ENCODE data around the gene GDPD5.

Gene GDPD5

DNA sequence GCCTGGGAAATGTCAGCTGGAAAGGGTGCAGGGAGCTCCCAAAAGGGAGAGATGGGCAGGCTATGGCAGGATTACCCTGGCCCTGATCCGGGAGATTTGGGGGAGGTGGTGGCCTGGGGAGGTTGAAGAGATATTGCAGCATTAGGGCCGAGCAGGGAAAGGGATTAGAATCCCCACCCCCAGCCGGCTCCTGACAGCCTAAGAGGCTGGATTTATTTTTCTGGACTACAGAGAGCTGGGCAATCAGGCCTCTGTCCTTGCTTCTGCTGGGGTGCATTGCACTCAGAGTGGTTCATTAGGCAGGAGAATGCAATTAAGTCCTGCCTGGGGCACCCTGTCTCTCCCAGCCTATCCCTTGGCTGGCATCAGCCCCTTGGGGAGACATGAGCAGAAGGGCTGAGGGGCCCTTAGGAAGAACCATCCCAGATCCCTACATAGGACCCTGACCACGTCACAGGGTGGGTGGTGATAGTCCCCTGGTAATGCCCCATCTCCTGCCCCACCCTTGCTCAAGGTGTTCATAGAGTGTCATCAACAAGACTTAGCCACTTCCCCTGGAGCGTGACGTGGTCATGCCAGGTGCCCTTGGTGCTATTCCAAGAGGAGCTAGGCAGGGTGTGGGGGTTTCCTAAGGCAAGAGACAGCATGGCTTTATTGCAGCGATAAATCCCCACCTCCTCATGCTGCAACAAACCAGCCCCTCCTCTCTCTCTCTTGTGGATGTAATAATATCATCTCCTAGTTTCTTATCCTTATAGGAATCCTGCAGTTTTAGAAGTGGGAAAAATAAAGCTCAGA lies 54.4 kb downstream of the GDPD5 start:
- DNase-seq = no peak

DNA sequence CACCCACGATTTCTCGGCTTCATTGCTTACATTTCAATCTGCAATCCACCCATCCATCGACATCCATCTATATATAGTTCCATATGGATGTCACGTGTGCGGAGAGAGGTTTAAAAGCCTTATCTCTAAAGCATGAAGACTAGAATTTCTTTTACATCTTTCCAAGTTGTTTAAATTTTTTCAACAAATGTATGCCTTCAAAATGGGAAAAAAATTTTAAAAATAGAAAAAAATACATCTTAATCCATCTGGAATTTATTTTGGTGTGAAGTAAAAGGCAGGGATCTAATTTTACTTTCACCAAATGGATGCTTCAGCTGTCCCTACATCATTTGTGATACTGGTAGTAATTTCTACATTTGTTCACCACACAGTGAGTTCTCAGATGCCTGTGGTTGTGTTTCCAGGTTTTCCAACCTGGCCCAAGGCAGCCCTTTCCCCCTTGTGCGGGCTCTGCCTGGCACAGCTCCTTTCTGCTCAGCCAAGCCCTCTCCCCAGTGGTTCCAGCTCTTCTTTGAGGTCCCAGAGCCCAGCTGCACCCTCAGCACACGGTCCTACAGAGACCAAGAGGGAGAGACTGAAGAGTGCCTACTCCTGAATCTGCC lies 55.2 kb downstream of the GDPD5 start:
- DNase-seq = no peak

DNA sequence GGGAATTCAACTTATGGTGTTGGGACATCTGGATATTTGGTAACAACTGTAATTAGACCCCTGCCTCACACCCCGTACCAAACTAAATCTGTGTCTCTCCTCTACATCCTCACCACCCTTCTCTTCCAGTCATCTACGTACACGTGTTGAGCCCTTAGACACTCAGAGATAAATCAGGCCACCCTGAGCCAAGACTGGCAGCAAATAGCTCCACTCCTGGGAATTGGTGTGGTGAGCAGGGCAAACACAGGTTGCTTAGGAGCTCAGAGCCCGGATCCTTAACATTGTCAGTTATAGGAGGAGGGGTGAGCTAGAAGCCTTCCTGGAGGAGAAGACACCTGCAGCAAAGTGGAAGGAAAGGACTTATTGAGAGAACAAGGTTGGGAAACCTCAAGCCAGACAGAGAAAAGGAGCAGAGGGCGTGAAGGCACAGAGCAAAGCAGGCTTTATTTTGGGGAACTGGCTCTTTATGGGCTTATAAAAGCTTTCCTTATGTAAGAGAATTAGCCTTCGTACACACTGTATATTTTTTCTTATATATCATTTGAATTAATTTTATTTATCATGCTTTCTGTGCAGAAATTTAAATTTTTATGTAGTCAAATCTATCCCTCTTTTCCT lies 55.8 kb downstream of the GDPD5 start:
- no peak for DNase-seq

DNA sequence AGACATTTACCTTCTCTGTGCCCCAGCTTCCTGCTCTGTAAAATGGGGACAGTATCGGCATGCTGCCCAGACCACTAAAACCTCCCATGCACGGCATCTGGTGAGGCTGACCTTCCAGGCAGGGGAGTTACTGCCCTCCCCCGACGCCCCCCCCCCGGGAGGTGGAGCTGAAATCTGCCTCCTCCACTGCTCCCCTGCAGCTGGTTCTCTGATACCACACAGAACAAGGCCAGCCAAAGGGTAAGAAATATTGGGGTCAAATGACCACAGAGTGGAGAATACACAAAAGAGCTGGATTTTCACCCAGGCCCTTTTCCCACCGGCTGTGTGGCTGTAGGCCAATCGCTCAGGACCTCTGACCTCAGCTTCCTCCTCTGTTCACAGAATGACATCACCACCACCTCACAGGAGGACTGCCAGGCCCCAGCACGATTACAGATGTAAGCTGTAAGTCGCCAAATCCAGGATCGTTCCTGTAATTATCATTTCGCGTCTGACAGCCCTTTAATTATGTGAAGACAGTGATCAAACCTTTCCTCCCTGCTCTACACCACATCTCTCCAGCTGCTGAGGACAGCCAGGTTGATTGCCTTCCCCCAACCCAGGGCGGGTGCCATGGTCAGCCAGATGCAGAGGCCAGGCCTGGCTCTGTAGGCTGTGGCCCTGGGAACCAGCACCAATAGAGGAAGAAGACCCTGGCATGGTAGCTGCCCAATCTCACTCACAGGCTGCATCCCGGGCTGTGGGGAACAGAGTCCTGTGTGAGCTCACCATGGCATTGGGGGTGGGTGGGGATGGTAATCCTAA lies 57.0 kb downstream of the GDPD5 start:
- peak; percentile 28 to 40 (median 35) for DNase-seq

DNA sequence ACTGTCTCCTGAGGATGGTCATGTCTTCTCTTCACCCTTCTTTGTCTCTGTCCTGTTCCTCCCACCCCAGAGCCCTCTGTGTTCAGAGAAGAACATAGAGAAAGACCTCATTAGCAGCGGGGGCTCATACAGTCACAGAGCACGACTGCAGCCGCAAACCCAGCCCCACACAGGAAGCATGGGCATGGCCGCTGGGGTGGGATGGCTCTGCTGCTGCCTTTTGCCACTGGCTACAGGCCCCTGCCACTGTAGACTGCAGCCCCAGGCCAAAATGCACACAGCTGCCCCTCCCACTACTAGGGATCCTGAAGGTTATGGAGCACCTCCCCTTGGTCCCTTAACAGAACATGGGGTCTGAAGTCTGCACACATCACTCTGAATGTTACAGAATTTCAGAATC lies 57.9 kb downstream of the GDPD5 start:
- no peak for DNase-seq

DNA sequence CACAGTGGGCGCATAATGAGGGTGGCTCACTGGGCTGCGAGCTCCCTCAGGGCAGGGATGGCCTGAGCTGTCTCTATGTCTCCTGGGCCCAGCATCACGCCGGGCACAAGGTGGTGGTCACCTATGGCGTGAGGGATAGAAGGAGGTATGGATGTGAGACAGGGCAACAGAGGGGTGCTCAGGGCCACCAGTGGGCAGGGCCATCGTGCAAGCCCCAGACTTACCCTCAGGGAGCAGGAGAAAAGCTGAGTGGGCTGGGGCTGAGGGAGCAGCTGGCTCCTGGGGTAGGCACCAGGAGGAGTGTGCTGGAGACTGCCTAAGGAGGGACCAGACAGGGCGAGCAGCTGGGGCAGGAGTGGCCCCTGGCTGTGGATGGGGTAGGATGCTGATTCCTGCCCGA lies 58.4 kb downstream of the GDPD5 start:
- DNase-seq = no peak

DNA sequence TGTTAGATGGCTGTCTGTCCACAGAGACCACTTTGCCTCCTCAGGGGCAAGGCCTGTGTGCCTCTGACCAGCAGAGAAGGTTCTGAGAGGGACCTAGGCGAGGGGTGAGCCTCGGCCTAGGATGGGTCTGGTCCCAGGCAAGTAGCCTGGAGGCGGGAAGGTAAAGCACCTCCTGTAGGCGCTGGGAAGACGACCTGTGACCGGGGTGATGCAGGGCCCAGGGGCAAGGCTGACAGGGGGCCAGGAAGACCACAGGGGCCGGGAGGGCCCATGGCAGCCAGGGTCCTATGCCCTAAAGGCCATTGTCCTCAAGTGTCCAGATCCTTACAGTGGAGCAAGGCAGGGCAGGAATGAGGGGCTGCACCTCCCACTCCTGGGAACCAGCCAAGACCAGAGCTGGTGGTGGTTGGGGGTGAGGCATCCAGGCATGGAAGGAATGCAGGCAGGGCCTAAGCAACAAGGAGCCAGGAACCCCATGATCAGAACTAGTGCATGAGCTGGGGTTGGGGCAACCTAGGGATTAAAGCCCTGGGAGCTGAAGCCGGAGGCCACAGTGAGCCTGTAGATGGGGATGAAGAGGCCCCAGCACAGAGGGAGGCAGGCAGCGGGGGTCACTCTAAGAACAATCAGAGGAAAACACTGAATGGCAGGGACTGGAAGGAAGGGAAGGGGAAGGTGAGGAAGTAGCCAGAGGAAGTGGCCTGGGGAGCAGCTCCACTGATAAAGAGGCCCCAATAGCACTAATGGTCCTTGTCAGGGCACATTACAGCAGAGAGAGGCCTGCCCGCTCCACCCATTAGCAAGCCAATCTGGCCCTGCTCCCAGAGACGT lies 59.8 kb downstream of the GDPD5 start:
- DNase-seq = no peak

DNA sequence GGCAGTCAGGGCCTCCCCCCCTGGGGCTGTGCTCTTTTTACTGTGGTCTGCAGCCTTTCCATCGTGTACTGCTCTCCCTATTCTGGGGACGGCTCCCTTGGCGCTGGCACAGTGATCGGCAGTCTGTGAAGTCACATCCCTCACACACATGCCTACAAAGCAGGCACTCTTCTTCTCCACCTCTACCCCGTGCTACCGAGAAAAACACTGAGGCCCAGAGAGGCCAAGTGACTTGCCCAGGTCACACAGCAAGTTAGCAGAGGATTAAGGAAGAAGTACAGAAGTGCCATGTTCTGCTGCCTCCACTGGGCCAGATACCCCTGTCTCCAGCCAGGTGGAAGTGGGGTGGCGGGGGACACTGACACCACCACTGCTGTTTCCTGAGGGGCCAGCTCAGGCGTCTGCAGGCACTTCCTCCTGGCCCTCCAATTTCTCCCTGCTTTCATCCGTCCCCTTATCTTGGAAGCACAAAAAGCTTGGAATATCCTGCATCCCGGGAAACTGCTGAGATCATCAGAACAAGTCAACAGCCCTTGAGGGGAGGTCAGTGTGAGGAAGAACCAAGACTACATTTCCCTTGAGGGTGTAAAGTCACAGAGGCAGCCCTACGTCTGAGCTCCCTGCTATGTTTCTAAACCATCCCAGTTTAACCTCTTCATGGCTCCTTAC lies 62.5 kb downstream of the GDPD5 start:
- no peak for DNase-seq

DNA sequence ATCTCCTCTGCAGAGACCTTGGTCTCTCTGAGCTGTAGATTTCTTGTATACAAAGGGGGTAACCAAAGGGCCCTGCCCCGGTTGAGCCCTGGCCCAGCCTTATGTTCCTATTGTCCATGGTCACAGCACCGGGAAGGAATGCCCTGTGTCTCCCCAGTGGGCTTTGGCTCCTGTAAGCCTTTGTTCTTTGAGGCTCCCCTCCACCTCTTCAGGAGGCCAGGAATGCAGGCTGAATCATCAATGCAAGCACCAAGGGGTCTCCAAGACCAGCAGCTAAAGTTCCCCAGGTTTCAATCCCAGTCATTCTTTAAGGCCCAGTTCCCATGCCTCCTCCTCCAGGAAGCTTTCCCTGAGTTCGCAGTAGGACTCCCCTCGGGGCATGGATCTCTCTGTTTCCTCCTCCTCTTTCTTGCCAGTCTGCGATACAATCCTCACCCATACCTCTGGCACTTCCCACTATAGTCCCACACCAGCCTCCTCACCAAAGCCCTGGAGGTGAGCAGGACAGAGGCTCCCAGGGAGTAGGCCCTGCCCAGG lies 63.6 kb downstream of the GDPD5 start:
- DNase-seq = no peak

DNA sequence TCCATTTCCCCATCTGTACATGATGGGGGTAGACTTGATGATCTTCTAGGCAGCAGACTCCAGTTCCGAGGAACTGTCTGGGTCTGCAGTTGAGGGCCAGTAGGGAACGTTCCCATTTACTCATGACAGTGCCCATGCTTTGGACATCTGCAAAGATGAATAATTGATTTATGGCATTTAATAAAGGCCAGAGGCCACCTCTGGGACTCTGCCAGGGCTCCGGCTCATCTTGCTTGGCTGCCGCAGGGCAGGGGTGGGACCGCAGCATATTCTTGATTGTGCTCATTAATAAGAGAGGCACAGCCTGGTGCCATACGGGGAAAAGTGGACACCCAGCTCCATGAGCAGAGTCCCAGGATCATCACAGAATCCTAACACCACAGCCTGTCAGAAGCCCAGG lies 64.6 kb downstream of the GDPD5 start:
- DNase-seq = no peak

DNA sequence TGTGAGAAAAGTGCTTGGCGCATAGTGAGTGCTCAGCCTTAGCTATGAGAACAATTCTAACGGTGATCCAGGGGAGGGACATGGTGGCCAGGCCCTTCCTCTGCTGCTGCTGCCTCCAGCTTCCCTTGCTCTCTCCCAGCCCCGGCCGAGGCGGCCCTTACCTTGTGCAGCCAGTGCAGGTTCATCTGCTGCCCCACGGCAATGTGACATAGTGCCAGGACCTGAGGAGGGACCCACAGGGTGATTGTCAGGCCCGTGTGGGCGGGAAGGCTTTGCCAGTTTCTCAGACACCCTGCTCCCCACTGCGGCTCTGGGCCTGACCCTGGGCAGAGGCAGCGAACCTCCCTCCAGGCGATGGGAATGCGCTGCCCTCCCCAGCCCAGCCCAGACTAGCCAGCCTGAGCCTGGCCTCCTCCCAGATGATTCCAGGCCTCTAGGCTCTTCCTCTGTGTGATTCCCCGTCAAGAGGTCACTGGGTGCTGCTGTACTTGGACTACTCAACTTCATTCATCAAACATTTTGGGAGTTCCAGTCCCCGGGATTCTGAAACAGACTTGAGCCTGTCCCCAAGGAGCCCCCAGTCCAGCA lies 69.1 kb downstream of the GDPD5 start:
- DNase-seq = no peak

DNA sequence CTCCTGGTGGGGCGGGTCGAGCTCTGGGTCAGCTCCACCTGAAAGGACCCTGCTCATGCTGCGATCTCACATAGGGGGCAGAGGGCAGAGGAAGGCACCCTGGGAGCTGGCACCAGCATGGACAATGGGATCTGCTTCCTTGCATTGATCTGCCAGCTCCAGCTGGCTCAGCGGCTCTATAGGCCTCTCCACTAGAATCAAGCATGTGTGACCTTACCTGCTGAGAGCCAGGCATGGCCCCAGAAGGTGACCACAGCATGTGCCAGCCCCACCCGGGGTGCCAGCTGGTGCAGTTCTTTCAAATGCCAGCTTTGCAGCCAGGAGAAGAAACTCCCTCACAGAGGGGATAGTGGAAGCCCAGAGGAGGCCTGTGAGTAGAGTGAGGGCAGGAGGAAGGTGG lies 70.8 kb downstream of the GDPD5 start:
- no peak for DNase-seq

DNA sequence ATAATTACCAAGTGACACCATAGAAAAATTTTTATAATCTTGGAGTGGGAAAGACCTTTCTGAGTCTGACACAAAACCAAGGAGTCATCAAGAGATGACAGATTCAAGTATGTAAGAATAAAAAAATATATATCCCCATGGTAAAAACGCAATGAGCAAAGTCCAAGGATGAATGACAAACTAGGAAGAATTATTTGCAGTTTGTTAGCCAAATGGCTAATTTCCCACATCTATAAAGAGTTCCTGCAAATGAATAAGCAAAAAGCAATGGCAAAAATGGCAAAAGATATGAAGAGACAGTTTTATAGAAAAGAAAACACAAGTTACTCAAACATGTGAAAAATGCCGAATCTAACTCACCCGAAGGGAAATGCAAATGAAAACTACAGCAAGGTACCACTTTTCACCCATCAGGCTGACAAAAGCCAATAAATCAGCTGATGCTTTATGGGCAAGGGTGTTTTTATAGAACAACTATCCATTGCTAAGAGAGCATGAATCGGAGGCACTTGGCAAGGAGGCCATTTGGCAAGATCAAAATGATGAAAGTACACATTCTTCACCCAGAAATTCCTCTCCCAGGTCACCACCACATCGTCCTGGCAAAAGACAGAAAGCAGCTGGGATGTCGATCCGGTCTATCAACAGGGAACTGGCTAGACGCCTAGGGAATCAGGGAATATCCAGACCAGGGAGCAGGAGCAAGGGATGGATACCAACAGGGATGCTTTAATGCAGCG lies 71.7 kb downstream of the GDPD5 start:
- no peak for DNase-seq

DNA sequence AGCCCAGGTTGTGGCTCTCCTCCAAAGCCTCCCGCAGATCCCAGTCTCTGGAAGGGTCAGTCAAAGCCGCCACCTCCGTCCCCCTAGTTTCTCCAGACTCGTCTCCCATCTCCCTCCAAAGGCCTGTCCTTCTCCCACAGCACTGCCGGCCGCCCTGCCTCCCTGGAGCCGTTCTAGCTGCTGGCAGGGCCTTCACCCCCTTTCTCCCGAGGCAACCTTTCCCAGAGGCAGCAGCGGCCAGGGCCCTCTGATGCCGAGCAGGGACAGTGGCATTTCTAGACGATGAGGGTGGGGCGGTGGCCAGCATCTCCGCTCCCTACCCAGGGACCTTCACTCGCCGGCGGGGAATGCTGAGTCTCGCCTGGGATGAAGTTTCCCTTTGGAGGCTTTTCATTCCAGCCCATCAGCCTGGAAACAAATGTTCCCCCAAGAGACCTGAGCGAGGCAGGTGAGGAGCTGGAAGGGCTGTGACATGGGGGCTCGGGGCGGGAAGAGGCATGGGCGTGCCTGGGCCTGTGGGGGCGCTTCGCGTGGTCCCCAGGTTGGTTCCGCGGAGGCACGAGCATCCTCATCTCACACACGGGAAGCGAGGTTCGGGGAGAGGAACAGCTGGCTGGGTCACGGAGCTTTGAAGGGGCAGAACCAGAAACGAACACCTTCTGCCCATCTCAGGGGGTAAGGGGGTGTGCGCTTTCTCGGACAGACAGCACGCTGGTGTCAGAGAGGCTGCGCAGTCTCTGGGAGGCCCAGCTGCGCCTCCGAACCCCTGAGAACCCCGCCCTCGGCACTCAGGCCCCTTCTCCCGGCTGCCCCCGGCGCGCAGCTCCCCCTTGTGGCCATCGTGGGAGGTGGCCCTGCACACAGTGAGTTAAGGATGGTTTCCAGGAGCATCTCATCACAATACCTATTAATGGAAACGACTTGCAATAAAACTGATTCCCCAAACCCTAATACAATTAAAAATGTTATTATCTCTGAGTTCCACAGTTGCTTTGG lies 74.6 kb downstream of the GDPD5 start:
- DNase-seq = peak in 1 of 3 donors; percentile 40

DNA sequence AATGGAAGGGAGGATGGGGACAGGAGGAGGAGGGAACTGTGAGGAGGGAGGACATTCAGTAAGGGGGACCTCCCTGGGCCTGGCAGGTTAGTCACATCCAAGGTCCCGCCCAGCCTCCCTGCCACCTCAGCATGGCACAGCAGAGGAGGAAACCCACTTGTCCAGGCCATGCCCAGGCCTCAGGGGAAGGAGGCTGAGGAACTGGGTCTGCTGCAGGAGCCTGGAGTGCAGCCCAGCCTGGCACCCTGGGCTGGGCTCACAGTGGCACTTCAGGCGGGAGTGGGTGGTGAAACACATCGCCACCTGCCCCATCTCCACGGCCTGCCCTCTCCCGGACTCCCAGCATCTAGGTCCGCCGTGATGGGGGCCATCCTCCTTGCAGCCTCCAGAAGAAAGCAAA lies 75.5 kb downstream of the GDPD5 start:
- no peak for DNase-seq

DNA sequence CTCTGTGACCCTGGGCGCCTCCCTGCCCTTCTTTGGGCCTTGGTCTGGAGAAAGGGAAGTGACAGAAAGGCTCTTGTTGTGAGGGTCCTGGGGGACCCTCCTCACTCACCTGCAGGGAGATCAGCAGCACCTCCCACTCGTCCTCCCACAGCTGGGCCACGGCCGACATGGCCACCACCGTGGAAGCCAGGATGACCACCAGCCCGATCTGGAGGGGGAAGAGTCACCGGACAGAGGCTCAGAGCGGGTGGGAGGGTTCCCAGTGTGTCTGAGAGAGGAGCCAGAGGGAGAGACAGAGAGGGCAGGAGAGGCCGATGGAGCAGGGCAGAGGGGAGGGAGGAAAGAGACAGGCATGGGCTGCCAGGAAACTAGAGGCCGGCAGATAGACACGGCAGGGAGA lies 76.0 kb downstream of the GDPD5 start:
- no peak for DNase-seq

DNA sequence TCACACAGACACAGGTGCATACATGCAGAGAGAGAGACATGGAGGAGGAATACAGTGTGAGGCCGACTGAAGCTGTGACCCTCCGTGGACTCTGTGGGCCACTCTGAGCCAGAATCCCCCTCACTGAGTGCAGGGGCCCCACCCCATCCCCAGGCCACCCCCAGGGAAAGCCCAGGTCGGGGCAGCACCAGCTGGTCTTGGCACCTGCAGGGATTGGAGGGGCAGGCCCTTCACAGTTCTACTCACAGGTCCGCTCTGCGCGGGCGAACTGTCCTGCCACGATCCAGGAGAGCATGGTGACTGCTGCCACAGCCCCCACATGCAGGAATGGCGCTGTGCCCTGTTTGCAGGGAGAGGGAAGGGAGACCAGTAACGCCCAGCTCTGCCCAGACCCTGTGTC lies 76.5 kb downstream of the GDPD5 start:
- no peak for DNase-seq

DNA sequence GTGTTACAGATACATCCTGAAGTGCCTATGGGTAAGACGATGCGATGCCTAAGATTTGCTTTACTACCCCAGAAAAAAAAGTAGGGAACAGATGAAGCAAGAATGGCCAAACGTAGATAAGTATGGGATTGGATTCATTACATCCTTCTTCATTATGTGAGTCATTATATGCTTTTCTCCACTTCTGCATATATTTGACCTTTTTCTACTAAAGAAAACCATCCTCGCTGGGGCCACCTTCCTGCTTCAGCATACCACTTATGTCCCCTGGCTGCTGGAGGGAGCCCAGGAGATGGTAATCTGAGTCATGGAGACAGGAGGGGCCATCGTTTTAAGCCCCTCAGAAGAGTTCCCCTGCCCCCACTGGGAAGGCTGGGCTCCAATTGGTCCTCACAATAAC lies 78.3 kb downstream of the GDPD5 start:
- no peak for DNase-seq

DNA sequence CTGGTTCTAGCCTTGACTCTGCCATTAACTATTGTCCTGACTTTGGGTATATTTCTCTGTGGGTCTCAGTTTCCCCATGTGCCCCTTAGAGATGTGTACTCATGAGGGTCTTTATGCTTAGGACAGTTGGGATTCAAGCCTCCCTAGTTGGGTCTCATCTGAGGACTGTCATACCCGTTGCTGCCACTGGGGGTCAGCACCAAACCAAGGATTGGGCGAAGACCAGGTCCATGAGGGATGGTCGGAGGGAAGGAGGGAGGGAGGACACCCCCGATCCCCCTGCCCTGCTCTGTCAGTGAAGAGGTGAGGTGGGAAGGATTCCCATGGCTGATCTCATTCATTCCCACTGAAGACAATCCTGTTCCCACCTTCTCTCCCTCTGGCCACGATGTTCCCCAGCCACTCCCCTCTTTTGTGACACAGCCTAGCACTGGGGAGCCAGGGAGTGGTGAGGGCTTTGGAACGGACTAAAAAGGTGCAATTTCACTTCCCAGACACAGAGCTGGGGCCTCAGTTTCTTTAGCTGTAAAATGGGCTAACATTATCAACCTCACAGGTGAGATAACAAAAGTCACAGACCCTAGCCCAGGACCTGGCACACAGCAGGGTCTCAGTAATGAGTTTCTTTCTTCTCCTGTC lies 80.3 kb downstream of the GDPD5 start:
- DNase-seq = peak; percentile 72 to 82 (median 78)

All from suppressor macrophage treated with lipopolysaccharide for 1 hour (primary cell).